Measurements from ENCODE around the gene TWNK.
"Not testable (repeated sequence)": the region's sequence is repeated elsewhere in the genome, so short reads cannot be mapped to it uniquely, and the experiment has no call there.

Gene TWNK

GRCh38 chr10:101031796-101032636 lies 44.7 kb downstream of the TWNK start:
- peak overlapping the region; percentile 44 for H3K4me3 ChIP-seq (ENCODE audit: low read depth, low read length)
- TF ChIP-seq CTCF (IDR thresholded peaks at IDR 0.05; ENCODE audit: borderline replicate concordance, insufficient read depth, low read depth, low read length) = no peak

- H3K4me3 ChIP-seq (ENCODE audit: low read depth, low read length) = no peak overlapping the region
- no peak for TF ChIP-seq CTCF (IDR thresholded peaks at IDR 0.05; ENCODE audit: borderline replicate concordance, insufficient read depth, low read depth, low read length)
These were observed 45.4 kb downstream of the TWNK start for GRCh38 chr10:101032637-101033224.

- H3K4me3 ChIP-seq (ENCODE audit: low read depth, low read length) = no peak overlapping the region
- no peak for TF ChIP-seq CTCF (IDR thresholded peaks at IDR 0.05; ENCODE audit: borderline replicate concordance, insufficient read depth, low read depth, low read length)
These were observed 45.9 kb downstream of the TWNK start for GRCh38 chr10:101033276-101033675.

GRCh38 chr10:101034404-101034803 lies 47.1 kb downstream of the TWNK start:
- not testable (repeated sequence) for H3K4me3 ChIP-seq (ENCODE audit: low read depth, low read length)

- no peak for TF ChIP-seq CTCF (IDR thresholded peaks at IDR 0.05; ENCODE audit: borderline replicate concordance, insufficient read depth, low read depth, low read length)
- no peak overlapping the region for H3K4me3 ChIP-seq (ENCODE audit: low read depth, low read length)
These were observed 48.0 kb downstream of the TWNK start for GRCh38 chr10:101035314-101035713.

GRCh38 chr10:101035916-101036702 lies 48.8 kb downstream of the TWNK start:
- no peak overlapping the region for H3K4me3 ChIP-seq (ENCODE audit: low read depth, low read length)
- TF ChIP-seq CTCF (IDR thresholded peaks at IDR 0.05; ENCODE audit: borderline replicate concordance, insufficient read depth, low read depth, low read length) = no peak

- H3K4me3 ChIP-seq (ENCODE audit: low read depth, low read length) = no peak overlapping the region
- TF ChIP-seq CTCF (IDR thresholded peaks at IDR 0.05; ENCODE audit: borderline replicate concordance, insufficient read depth, low read depth, low read length) = no peak
These were observed 49.4 kb downstream of the TWNK start for GRCh38 chr10:101036726-101037125.
